GM06990 (cell line): ENCODE data around the gene BANF2.

Experiments used
- DNase-seq: peaks from one replicate; pipeline ENCODE4 v3.0.0-alpha.2; 2011; ENCODE audit not compliant: insufficient read length; ENCODE audit errors: extremely low read depth
- H3K27me3 ChIP-seq: replicated peaks from 2 replicates; pipeline ENCODE4 v1.6.0; 2011; ENCODE audit warnings: low read length; ENCODE audit not compliant: control insufficient read depth, insufficient read depth
- H3K36me3 ChIP-seq: 2 replicates; pipeline ENCODE4 v1.5.1; 2011; ENCODE audit warnings: low read length; ENCODE audit not compliant: control insufficient read depth, insufficient read depth
- H3K4me3 ChIP-seq: replicated peaks from 2 replicates; pipeline ENCODE4 v1.5.1; 2011; ENCODE audit warnings: low read depth, mild to moderate bottlenecking, control low read depth, low read length
- CTCF ChIP-seq: IDR thresholded peaks from 2 replicates; pipeline ENCODE4 v1.5.1; 2011; ENCODE audit warnings: low read length, control low read depth, mild to moderate bottlenecking, inconsistent platforms; ENCODE audit not compliant: insufficient read depth, poor library complexity, severe bottlenecking

The BANF2 gene

GRCh38 chr20:17728074-17728473, 28.3 kb downstream of the BANF2 start:
- H3K27me3 ChIP-seq, result no peaks in the 10 kb centered on the region; the same call in 1 of the 2 replicates
- no peak for TF ChIP-seq CTCF
- no peaks in the 10 kb centered on the region for H3K36me3 ChIP-seq
- DNase-seq, result no peak
- H3K4me3 ChIP-seq, result no peak overlapping the region

- DNase-seq, result no peak
- TF ChIP-seq CTCF, result no peak
- no peak overlapping the region for H3K4me3 ChIP-seq
- no peaks in the 10 kb centered on the region; the same call in 1 of the 2 replicates for H3K27me3 ChIP-seq
- no peaks in the 10 kb centered on the region for H3K36me3 ChIP-seq
Measured at GRCh38 chr20:17730071-17730470, 30.3 kb downstream of the BANF2 start.

- H3K27me3 ChIP-seq, result no peaks in the 10 kb centered on the region; the same call in 1 of the 2 replicates
- DNase-seq, result no peak
- H3K36me3 ChIP-seq, result no peaks in the 10 kb centered on the region
- no peak overlapping the region for H3K4me3 ChIP-seq
- no peak for TF ChIP-seq CTCF
Measured at GRCh38 chr20:17731233-17731632, 31.5 kb downstream of the BANF2 start.

GRCh38 chr20:17732907-17733521, 33.2 kb downstream of the BANF2 start:
- no peak for DNase-seq
- Histone ChIP-seq H3K27me3 (no peaks in the 10 kb centered on the region; the same call in 1 of the 2 replicates), H3K36me3 (no peaks in the 10 kb centered on the region), H3K4me3 (no peak overlapping the region)
- no peak for TF ChIP-seq CTCF

DNA sequence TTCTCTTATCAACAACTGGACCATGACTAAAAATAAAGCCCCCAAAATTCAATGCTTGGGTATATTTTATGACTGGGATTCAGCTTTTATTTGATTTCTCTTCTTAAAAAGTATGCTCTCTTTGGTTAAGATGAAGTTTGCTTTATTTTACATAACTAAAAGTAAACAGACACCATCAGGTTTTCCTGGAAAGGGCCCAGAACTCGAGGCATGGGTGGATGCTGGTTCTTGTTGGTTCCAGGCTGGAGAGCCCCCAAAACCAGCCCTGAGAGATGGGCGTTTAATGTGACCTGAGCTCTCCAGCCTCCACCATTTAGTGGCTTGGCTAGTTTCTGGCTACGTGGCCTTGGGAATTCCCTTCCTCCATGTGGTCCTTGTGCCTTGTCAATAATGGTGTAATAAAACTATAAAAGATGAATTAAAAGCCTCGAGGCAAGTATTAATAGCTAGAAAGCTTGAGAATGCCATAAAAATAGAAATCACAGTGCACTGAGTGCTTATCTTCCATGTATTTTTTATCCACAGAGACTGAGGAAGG, 34.1 kb downstream of the BANF2 start:
- H3K36me3 ChIP-seq, result no peaks in the 10 kb centered on the region
- DNase-seq, result no peak
- H3K4me3 ChIP-seq, result no peak overlapping the region
- TF ChIP-seq CTCF, result no peak
- no peaks in the 10 kb centered on the region; the same call in 1 of the 2 replicates for H3K27me3 ChIP-seq

- H3K4me3 ChIP-seq, result no peak overlapping the region
- no peak for DNase-seq
- no peaks in the 10 kb centered on the region for H3K36me3 ChIP-seq
- no peaks in the 10 kb centered on the region; the same call in 1 of the 2 replicates for H3K27me3 ChIP-seq
- no peak for TF ChIP-seq CTCF
Measured at GRCh38 chr20:17734374-17734773, 34.6 kb downstream of the BANF2 start.
